ENCODE data around the gene NARF.
"Not testable (repeated sequence)": the region's sequence is repeated elsewhere in the genome, so short reads cannot be mapped to it uniquely, and the experiment has no call there.

Gene NARF

DNA sequence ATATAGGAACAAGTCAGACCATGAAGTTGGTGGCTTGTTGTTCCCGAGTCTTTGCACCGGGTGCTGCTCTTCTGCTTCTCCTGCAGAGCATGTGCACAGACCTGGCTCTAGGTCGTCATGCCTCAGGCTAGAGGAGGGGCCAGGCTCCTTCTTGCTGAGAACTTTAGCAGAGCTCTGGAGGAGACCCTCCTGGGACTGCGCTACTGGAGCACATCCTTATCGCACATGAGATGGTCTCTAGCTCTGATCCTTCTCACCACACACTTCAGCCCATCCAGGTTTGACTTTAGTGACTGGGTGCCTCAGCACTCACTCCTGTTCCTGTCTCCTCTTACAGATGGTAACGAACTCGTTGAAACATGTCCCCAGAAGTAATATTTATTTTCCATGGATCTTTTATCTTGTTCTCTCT lies 75.9 kb downstream of the NARF start:
- DNase-seq (ENCODE audit: low read depth, low spot score) = no peak
- TF ChIP-seq, protein P1, sequence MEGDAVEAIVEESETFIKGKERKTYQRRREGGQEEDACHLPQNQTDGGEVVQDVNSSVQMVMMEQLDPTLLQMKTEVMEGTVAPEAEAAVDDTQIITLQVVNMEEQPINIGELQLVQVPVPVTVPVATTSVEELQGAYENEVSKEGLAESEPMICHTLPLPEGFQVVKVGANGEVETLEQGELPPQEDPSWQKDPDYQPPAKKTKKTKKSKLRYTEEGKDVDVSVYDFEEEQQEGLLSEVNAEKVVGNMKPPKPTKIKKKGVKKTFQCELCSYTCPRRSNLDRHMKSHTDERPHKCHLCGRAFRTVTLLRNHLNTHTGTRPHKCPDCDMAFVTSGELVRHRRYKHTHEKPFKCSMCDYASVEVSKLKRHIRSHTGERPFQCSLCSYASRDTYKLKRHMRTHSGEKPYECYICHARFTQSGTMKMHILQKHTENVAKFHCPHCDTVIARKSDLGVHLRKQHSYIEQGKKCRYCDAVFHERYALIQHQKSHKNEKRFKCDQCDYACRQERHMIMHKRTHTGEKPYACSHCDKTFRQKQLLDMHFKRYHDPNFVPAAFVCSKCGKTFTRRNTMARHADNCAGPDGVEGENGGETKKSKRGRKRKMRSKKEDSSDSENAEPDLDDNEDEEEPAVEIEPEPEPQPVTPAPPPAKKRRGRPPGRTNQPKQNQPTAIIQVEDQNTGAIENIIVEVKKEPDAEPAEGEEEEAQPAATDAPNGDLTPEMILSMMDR (IDR thresholded peaks at IDR 0.05; ENCODE audit: low read depth, low read length) = no peak
- in situ Hi-C loops (cut with HindIII; ENCODE audit: low sequenced_read_pairs) = no loop called here
- H3K4me3 ChIP-seq (ENCODE audit: low read depth, low read length) = no peak overlapping the region

DNA sequence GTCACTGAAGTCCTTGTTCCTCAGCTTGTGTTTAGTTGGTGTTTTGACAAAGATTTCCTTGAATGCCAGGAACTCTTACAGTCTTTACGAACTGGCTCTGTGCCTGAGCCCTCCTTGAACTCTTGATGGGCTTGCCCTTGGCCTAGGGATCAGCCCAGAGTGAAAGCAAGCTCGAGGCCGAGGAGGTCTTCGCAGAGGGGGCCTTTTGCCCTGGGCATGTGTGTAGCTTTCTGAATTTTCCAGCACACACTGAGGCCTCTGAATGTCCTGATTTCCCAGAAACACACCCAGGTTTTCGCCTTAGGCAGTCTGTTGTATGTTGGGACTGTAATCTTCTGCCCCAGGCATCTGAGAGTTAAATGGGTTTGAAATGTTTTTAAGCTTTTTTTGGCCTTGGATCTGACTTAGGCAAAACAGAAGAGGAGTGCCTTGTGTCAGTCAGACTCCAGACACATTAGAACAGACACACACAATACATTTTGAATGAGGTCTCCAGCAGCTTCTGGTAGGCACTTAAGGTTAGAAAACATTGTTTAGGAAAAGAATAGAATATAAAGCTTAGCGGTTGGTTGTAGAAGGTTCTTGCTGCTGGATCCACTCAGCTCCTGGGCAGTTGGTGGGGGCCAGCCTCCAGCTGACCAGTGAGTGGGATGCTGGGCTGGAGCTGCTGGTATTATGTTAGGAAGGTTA lies 78.1 kb downstream of the NARF start:
- no peak overlapping the region for H3K4me3 ChIP-seq (ENCODE audit: low read depth, low read length)
- TF ChIP-seq, protein P1 (IDR thresholded peaks at IDR 0.05; ENCODE audit: low read depth, low read length) = no peak
- peak; percentile 42 for DNase-seq (ENCODE audit: low read depth, low spot score)
- in situ Hi-C loops (cut with HindIII; ENCODE audit: low sequenced_read_pairs) = no loop called here

DNA sequence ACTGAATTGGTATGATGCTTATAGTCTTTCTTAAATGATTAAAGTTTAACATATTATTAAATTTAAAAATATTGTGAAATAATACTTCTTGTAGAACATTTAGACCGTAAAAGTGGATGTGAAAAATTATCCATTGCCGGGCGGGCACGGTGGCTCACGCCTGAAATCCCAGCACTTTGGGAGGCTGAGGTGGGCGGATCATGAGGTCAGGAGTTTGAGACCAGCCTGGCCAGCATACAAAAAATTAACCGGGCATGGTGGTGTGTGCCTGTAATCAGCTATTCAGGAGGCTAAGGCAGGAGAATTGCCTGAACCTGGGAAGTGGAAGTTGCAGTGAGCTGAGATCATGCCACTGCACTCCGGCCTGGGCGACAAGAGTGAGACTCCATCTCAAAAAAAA lies 78.7 kb downstream of the NARF start:
- H3K4me3 ChIP-seq (ENCODE audit: low read depth, low read length); DNase-seq (ENCODE audit: low read depth, low spot score); in situ Hi-C loops (cut with HindIII; ENCODE audit: low sequenced_read_pairs): not testable (repeated sequence)

GRCh38 chr17:82539076-82539475 lies 80.5 kb downstream of the NARF start:
- H3K4me3 ChIP-seq (ENCODE audit: low read depth, low read length); in situ Hi-C loops (cut with HindIII; ENCODE audit: low sequenced_read_pairs); DNase-seq (ENCODE audit: low read depth, low spot score): not testable (repeated sequence)
